ENCODE data around the gene RAPGEF2.
"Not testable (repeated sequence)": the region's sequence is repeated elsewhere in the genome, so short reads cannot be mapped to it uniquely, and the experiment has no call there.

RAPGEF2 gene

DNA sequence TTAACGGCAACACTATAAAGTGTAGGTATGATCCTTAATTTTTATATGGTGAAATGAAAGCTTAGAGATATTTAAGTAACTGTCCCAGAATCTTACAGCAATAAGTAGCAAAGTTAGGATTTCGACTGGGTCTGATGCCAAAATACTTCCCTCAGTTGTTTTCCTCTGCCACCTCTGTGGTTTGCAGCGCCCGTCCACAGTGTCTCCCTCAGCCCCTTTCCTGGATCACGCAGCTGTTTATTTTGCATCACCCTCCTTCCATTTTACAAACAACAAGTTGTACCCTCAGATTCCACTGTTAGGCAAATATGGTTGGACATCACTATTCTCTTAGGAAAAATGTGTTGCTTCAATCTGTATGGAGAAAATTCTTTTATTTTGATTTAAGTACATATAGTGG lies 56.1 kb downstream of the RAPGEF2 start:
- DNase-seq (ENCODE audit: low read depth in 2 of 3, low spot score in 2 of 3) = no peak

DNA sequence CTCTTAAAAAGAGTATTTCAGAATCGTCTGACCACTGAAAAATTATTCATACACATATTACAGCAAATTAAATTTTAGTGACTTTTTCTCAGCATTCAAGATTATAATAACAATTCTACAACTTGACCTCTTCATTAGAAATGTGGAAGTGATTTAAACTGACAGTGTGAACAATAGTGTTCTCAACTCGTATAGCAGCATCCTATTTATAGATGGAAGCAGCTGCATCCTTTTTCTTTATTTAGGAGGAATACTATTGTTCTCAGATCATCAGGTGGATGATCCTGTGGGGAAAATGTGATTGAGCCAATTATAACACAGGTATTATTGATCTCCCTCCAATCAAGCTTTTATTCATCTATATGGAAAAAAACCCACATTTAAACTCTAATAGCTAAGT lies 56.7 kb downstream of the RAPGEF2 start:
- DNase-seq (ENCODE audit: low read depth in 2 of 3, low spot score in 2 of 3) = no peak

DNA sequence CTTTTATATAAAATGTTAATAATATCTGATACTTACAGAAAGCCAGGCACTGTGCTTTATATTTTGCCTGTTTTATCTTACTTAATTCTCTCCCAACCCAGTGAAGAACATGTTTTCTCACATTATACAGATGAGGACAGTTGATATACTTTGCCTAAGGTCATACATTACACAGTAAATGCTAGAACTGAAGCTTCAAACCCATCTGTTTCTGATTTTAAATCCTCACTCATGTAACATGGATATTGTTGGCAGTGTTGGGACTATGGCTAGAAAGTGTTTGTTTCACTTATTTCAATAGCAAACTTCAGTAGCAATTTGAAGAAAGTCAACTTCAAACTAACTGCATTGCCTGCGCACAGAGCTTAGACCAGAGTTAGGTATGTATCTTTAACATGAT lies 57.4 kb downstream of the RAPGEF2 start:
- DNase-seq (ENCODE audit: low read depth in 2 of 3, low spot score in 2 of 3) = no peak

DNA sequence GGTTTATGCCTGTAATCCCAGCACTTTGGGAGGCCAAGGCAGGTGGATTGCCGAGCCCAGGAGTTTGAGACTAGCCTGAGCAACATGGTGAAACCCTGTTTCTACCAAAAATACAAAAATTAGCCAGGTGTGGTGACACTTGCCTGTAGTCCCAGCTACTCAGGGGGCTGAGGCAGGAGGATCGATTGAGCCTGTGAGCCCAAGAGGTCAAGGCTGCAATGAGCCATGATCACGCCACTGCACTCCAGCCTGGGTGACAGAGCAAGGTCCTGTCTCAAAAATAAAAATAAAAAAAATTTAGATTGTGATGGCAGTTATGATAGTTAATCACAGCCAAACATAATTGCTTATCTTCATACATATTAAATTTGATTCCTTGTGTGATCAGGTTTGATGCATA lies 58.6 kb downstream of the RAPGEF2 start:
- not testable (repeated sequence) for DNase-seq (ENCODE audit: low read depth in 2 of 3, low spot score in 2 of 3)

DNA sequence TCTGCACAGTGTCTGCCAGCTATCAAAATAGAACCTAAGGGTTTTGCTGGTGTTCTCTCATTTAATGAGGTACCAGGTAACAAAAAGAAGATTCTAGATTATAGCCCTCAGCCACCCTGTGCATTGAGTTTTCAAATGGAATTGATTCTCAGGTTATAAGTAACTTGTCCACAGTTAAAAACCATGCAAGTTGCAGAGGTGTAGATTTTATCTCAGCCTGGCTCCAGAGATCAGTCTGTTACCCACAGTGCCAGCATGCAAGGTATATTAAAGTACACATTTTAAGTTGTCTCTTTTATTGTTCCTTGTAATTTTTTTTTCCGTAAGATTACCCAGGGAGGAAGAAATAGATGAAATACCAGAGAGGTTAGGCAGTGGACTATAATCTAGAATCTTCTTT lies 59.7 kb downstream of the RAPGEF2 start:
- no peak for DNase-seq (ENCODE audit: low read depth in 2 of 3, low spot score in 2 of 3)

DNA sequence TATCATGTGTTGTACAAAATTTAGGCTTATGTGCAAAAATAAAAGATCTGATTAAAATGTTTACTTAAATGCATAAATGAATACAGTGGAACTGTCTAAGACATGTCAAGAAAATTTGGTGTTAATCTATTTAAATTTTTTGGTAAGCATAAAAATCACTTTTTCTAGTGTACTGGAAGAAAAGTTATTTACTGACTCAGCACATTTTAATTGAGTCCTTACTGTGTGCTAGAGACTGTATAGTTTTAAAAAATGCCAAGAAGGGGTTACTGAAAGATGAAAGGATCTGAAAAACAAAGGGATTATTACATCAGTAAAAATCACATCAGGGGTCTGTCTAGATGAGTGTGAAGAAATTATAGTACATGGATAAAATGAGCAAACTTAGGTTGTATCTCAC lies 60.6 kb downstream of the RAPGEF2 start:
- no peak for DNase-seq (ENCODE audit: low read depth in 2 of 3, low spot score in 2 of 3)

DNA sequence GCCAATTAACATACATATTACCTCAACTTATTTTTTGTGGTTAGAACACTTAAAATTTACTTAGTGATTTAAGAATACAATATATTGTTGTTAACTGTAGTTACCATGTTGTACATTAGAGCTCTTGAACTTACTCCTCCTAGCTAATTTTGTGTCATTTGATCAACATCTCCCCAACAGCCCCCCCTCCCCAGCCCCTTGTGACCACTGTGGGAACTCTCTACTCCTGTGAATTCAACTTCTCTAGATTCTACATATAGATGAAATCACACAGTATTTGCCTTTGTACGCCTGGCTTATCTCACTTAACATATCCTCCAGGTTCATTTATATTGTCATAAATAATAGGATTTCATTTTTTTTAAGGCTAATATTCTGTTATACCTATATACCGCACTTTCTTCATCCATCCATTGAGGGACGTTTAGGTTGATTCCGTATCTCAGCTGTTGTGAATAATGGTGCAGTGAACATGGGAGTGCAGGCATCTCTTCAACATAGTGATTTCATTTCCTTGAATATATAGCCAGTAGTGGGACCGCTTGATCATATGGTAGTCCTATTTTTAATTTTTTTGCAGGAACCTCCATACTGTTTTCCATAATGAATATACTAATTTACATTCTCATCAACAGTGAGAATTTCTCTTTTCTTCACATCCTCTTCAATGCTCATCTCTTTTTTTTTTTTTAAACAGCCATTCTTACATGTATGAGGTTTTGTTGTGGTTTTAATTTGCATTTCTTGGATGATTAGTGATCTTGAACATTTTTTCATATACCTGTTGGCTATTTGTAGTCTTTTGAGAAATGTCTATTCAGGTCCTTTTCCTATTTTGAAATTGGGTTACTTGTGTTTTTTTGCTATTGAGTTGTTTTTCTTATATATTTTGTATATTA lies 66.8 kb downstream of the RAPGEF2 start:
- no peak for DNase-seq (ENCODE audit: low read depth in 2 of 3, low spot score in 2 of 3)

DNA sequence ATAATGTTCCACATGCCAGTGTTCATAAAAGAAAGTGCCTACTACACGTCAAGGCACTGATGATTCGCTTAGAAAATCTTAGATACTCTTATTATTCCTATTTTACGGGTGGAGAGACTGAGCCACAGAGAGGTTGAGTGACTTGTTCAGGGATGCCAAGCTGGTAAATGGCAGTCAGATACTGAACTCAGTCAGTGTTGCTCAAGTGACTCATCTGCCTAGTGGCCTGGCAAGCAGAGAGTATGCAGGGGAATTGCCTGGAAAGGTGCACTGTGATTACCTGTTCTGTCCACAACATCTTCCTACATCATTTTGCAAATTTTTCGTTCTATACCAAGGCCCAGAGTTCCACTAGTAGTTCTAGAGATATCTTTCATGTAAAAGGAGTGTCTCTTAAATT lies 68.4 kb downstream of the RAPGEF2 start:
- no peak for DNase-seq (ENCODE audit: low read depth in 2 of 3, low spot score in 2 of 3)

DNA sequence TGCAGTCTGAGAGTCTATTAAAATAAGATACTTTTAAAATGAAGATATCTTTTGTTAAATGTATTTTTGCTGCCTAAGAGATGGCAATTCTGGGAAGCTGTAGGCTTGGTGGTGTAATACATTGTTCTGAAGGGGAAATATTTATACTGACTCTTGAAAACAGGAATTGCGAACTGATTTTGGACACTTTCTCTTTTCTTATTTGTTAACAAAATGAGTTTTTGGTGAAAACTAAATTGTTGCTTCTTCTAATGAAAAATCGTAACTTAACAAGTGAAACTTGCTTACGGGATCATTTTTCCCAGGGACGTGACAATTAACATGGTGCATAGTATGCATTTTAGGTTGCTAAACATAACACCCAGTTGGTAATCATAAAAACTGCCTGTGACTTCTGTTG lies 71.0 kb downstream of the RAPGEF2 start:
- no peak for DNase-seq (ENCODE audit: low read depth in 2 of 3, low spot score in 2 of 3)

DNA sequence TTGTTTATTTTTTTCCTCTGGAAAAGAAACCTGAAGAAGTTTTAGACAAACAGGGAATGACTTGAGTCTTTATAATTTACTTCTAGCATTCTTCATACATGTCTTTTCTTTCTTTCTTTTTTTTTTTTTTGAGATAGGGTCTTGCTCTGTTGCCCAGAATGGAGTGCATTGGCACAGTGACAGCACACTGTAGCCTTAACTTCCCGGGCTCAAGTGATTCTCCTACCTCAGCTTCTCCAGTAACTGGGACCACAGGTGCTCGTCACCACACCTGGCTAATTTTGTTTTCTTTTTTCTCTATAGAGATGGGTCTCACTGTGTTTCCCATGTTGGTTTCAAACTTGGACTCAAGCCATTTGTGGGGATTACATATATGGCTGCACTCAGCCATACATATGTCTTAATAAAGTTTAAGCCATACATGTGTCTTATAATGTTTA lies 71.8 kb downstream of the RAPGEF2 start:
- no peak for DNase-seq (ENCODE audit: low read depth in 2 of 3, low spot score in 2 of 3)

DNA sequence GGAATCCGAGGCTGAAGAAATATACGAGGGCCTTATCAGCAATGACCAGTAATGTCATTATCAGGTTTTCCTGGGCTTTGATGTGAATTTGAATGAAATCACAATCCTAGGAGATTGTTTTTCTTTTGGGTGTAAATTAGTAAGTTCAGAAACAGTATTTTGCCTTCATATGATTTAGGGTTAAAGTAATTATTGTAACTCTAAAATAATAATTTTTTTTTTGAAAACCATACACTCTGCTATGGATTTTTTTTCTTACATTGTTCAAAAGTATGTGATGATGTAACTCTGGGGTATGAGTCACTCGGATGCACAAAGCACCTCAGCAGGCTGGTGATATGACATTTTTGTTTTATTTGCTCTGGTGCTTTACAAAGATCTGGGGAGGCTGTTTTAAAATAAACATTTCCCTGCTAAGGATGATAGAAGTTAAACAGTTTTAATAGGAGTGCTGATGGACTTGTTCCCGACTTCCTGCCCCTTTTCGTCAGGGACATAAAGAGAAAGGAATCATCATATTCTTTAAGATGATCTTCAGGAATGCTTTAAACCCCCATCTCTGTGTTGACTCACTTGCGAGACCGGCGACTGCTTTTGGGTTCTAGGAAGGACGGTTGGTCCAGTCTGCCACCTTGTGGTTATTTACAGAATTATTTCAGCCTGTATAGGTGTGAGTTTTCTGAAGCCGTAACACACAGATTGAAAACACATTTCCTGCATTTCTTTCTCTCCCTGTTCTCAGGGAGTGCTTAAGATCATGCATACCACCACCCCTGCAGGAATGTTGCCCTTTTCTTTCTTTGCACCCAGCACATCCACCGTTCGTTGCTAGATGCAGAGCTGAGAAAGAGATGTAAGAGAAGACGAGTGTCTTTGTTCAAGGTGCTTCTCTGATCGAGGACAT lies 72.5 kb downstream of the RAPGEF2 start:
- peak in 1 of 3 experiments; percentile 4 for DNase-seq (ENCODE audit: low read depth in 2 of 3, low spot score in 2 of 3)

DNA sequence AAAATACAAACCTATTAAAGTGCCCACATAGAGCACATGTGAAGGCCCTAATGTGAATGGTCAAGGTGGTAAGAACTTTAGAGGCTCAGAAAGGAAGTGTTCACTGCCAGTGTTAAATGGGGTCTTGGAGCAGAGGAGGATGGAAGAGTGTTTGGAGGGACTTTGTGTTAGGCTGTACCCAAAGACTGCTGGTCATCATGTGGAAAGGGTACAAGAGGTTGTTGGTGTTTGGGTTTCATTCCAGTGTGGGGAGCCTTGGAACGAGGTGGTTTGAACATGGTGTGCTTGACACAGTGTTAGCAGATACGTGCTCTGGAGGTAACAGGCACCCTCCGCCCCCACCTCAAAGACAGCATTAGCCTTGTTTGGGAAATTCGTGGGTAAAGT lies 73.1 kb downstream of the RAPGEF2 start:
- DNase-seq (ENCODE audit: low read depth in 2 of 3, low spot score in 2 of 3) = no peak

DNA sequence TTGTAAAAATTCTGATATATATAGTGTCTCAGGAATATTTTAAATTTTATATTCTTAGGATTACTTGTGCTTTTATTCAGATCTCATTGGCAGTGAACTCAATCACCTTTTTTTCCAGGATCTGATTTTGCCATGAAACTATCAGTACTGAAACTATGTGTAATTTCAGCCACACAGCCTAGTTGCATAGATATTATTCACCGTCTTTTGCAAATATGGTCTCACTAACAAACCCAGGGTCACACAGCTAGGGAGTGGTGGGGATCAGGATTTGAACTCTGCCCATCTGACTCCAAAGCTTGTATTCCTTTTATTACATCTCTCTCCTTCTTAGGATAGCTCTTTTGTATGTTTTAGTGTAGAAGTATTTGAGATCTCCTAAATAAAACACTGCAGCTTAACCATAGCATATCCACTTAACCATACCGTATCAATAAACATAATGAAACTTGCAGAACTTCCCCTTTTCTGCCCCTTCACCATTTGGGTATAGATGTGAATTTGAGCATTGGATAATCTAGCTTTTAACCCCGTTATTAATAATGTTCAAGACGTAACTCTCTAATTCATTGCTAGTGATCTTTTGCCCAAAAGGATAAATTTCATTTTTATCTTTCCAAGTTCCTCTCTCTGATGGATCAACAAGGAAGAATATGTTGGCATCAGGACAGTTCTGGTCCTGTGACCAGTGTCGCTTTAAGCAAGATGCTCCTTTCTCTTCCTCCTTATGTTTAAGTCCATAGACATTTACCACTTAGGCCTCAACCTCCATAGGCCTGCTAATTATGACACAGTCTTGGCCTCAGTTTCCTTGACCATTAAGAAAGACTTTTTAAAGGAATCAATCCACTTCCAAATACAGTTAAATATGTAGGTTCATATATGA lies 74.6 kb downstream of the RAPGEF2 start:
- no peak for DNase-seq (ENCODE audit: low read depth in 2 of 3, low spot score in 2 of 3)

DNA sequence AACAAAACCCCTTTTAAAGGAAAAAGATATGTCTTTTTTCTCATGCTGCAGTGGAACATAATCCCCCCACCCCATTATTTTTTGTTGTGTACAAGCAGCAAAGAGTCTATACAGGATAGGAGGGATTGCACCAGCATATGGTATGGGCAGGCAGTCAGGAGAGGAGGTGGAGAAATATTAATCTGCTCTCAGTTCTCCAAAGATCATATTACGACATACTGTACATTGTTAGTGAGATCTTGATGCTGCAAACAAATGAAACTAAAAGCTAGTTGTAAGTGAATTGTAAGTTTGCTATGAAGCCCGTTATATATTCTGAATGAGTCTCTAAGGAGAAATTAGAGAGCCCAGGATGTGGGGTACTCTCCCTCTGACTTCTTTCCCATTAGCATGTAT lies 75.3 kb downstream of the RAPGEF2 start:
- no peak for DNase-seq (ENCODE audit: low read depth in 2 of 3, low spot score in 2 of 3)

DNA sequence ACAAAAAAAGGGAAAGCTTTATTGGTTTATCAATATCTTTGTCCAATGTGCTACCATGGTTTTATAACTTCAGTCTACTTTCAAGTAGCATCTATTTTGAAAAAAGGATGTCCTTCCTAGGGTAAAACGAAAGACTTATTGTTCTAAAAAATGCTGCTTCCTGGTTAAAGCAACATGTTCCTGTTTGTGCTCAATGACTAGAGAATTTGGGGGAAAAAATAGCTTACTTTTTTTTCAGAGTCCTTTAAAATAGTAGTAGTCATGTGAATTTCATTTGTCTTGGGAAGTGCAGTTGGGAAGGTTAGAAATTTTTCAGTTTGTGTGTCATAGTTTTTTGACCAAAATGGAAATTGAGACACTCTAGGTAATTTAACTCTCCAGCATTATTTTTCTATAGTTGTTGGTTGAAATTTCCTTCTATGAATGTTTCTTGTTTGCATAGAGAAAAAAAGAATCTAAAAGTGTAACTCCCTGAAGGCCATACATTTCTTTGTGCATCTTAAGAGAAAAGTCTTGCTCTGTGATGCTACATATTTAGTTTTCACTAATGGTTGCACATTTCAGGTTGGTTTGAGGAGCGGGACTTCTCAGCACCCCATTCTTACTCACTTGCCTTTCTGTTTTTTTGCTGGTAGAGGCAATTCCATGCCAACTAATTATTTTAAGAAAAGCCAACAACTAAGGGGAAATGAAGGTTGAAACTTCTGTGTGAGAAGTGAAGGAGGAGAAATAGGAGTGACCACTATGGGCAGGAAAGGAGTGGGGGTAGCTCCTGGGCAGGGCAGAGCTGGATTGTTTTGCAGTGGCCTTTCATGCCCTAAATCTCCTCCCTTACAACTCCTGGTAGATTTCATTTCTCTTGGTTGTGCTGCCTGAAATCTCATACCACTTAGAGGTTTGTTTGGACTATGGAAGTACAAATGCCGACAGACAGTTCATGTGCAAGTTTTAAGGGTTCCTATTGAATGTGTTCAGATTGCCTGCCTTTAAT lies 76.4 kb downstream of the RAPGEF2 start:
- DNase-seq (ENCODE audit: low read depth in 2 of 3, low spot score in 2 of 3) = no peak

DNA sequence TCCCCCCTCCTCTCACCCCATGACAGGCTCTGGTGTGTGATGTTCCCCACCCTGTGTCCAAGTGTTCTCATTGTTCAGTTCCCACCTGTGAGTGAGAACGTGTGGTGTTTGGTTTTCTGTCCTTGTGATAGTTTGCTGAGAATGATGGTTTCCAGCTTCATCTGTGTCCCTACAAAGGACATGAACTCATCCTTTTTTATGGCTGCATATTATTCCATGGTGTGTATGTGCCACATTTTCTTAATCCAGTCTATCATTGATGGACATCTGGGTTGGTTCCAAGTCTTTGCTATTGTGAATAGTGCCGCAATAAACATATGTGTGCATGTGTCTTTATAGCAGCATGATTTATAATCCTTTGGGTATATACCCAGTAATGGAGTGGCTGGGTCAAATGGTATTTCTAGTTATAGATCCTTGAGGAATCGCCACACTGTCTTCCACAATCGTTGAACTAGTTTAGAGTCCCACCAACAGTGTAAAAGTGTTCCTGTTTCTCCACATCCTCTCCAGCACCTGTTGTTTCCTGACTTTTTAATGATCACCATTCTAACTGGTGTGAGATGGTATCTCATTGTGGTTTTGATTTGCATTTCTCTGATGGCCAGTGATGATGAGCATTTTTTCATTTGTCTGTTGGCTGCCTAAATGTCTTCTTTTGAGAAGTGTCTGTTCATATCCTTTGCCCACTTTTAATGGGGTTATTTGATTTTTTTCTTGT lies 81.2 kb downstream of the RAPGEF2 start:
- DNase-seq (ENCODE audit: low read depth in 2 of 3, low spot score in 2 of 3) = not testable (repeated sequence)

DNA sequence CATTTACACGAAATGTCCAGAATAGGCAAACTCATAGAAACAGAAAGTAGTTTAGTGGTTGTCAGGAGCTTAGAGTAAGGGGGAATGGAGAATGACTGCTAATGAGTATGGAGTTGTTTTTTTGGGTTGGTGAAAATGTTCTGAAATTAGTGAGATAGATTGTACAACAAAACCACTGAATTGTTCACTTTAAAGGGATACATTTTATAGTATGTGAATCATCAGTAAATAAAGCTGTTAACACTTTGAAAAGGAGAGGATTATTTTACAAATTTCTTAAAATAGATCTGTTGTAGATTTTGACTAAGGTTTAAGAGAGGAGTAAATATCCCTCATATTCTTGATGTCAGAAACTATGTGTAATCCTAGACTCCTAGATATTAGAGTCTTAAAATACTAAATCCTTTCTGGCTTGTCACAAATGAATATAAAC lies 82.7 kb downstream of the RAPGEF2 start:
- DNase-seq (ENCODE audit: low read depth in 2 of 3, low spot score in 2 of 3) = no peak

DNA sequence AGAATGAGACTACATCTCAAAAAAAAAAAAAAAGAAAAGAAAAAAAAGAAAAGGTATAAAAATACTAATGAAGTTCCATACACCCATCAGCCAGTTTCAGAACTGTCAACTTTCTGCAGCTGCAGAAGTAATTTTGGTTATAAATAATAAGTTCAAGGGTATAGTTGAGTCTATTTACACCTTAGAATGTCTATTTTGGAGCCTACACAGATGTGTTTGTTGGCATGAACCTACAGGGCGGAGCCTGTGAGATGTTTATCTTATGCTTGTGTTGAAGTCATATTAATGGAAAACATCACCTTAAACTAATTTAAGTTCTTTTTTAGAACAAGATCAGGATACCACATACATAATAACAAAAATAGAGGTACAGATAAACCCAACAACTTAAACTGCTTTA lies 85.8 kb downstream of the RAPGEF2 start:
- DNase-seq (ENCODE audit: low read depth in 2 of 3, low spot score in 2 of 3) = no peak

DNA sequence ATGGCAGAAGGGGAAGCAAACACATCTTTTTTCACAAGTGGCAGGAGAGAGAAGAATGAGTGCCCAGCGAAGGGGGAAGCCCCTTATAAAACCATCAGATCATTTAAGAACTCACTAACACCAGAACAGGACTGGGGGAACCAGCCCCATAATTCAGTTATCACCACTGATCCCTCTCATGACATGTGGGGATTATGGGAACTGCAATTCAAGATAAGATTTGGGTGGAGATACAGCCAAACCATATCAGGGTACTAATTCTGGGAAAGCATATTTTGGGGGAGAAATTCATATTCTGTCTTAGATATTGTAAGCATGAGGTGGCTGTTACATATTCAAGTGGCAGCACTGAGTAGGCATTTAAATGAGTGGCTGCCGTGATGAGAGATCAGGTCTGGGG lies 87.8 kb downstream of the RAPGEF2 start:
- DNase-seq (ENCODE audit: low read depth in 2 of 3, low spot score in 2 of 3) = no peak
